ENCODE results near the gene COX10. TPM values are rescaled to one million over a fixed set of nuclear protein-coding genes. Genes with fewer than 3 reads are reported as not detected.

The COX10 gene
- total RNA-seq, 2 experiments from 2014 or later: 26.0 to 28.6 TPM

DNA sequence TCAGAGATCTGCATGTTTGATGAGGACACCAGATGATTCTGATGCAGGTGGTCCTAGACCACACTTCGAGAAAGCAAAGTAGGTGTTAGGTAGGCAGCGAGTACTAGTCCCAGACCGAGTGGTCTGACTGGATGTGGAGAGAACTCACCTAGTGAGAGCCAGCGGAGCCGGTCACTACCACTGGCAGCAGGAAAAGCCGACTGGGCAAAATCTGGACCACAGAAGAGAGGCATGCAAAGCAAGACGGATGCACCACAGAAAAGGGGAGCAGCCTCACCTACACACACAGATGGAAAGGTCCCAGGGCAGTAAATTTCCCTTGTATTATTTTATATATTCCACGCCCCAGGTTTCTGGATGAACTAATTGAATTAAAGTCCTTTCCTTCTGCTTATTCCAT, 13.5 kb downstream of the COX10 start:
- no peak for DNase-seq
- no peak for TF ChIP-seq CTCF (IDR thresholded peaks at IDR 0.05)
- H3K4me3 Mint-ChIP-seq: no peak overlapping the region
- peaks cover 18% of the 10 kb centered on the region for H3K4me1 Mint-ChIP-seq (ENCODE audit: low read depth)
- POLR2A ChIA-PET: no interaction called here
- no peaks in the 10 kb centered on the region for H3K9me3 Mint-ChIP-seq
- intact Hi-C loops (cut with micrococcal nuclease): no loop called here
- no peaks in the 10 kb centered on the region for H3K27me3 Mint-ChIP-seq
- CTCF ChIA-PET: no interaction called here
- no peak for ATAC-seq
- H3K36me3 Mint-ChIP-seq (ENCODE audit: low read depth): peaks cover 34% of the 10 kb centered on the region
- H3K27ac Mint-ChIP-seq: no peak overlapping the region

- ChIA-PET CTCF (no interaction called here), POLR2A (no interaction called here)
- Mint-ChIP-seq H3K4me3 (no peak overlapping the region), H3K27ac (no peak overlapping the region), H3K27me3 (no peaks in the 10 kb centered on the region), H3K36me3 (ENCODE audit: low read depth) (peaks cover 27% of the 10 kb centered on the region), H3K4me1 (ENCODE audit: low read depth) (peaks cover 32% of the 10 kb centered on the region), H3K9me3 (no peaks in the 10 kb centered on the region)
- DNase-seq: no peak
- intact Hi-C loops (cut with micrococcal nuclease): no loop called here
- ATAC-seq: no peak
- TF ChIP-seq CTCF (IDR thresholded peaks at IDR 0.05): no peak
Observed at GRCh38 chr17:14084955-14085354, 15.7 kb downstream of the COX10 start.

- H3K4me1 Mint-ChIP-seq (ENCODE audit: low read depth): peaks cover 34% of the 10 kb centered on the region
- DNase-seq (no peak), ATAC-seq (no peak)
- CTCF ChIA-PET: no interaction called here
- no peaks in the 10 kb centered on the region for H3K27me3 Mint-ChIP-seq
- no peak overlapping the region for H3K4me3 Mint-ChIP-seq
- H3K27ac Mint-ChIP-seq: no peak overlapping the region
- intact Hi-C loops (cut with micrococcal nuclease): no loop called here
- peaks cover 21% of the 10 kb centered on the region for H3K36me3 Mint-ChIP-seq (ENCODE audit: low read depth)
- no peak for TF ChIP-seq CTCF (IDR thresholded peaks at IDR 0.05)
- no peaks in the 10 kb centered on the region for H3K9me3 Mint-ChIP-seq
- POLR2A ChIA-PET: no interaction called here
Observed at GRCh38 chr17:14086189-14086588, 16.9 kb downstream of the COX10 start.

GRCh38 chr17:14089179-14089578, 19.9 kb downstream of the COX10 start:
- intact Hi-C loops (cut with micrococcal nuclease): no loop called here
- Mint-ChIP-seq H3K36me3 (ENCODE audit: low read depth) (peaks cover 11% of the 10 kb centered on the region), H3K27me3 (no peaks in the 10 kb centered on the region), H3K27ac (no peak overlapping the region), H3K4me3 (no peak overlapping the region), H3K4me1 (ENCODE audit: low read depth) (peaks cover 43% of the 10 kb centered on the region), H3K9me3 (no peaks in the 10 kb centered on the region)
- ChIA-PET POLR2A (interaction anchor here (0.7 kb wide), 1 partner anchor 19 kb away, joined by 3 read pairs; no protein-coding TSS in a partner anchor), CTCF (no interaction called here)
- TF ChIP-seq CTCF (IDR thresholded peaks at IDR 0.05): no peak
- ATAC-seq (no peak), DNase-seq (no peak)

DNA sequence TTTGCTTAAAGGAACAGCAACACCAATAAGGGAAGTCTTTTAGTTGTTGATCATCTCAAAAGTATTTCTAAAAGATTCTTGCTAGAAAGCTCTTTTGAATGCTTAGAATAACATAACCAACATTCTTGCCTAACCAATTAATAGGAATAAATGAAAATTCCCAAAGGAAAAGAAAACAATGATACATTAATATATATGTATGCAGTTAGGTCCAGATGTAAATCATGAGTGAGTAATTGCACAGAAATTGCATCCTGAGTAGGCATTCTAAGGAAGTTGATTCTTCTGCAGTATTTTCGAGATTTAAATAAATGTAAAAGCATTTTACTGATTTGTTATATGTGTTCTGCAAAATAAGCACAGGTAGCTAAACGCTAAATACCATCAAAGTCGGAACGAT, 22.1 kb downstream of the COX10 start:
- Mint-ChIP-seq H3K9me3 (no peaks in the 10 kb centered on the region), H3K4me3 (no peak overlapping the region), H3K27ac (no peak overlapping the region), H3K36me3 (ENCODE audit: low read depth) (peaks cover 15% of the 10 kb centered on the region), H3K4me1 (ENCODE audit: low read depth) (peaks cover 45% of the 10 kb centered on the region), H3K27me3 (no peaks in the 10 kb centered on the region)
- POLR2A ChIA-PET: no interaction called here
- no peak for TF ChIP-seq CTCF (IDR thresholded peaks at IDR 0.05)
- CTCF ChIA-PET: no interaction called here
- intact Hi-C loops (cut with micrococcal nuclease): no loop called here
- DNase-seq (no peak), ATAC-seq (no peak)

Data from activated CD8-positive, alpha-beta T cell treated with anti-CD3 and anti-CD28 coated beads for 36 hours (primary cell).